HepG2 (cell line): Measurements from ENCODE around the gene ATAD2B. TPM values are rescaled to one million over a fixed set of nuclear protein-coding genes. Genes with fewer than 3 reads are reported as not detected.
A peak's percentile ranks its signal among the peaks of the same experiment; 100 is the strongest.
"Not testable (repeated sequence)": the region's sequence is repeated elsewhere in the genome, so short reads cannot be mapped to it uniquely, and the experiment has no call there.

Experiments
- ATAC-seq: fragments of 200-7000 bp; cut with Tn5 transposase; 3 replicates; pipeline ENCODE4 v1.9.1; 2020; ENCODE audit warnings: mild to moderate bottlenecking, moderate library complexity
- BruUV-seq: library from RNA; stranded (reverse); fragments of 400-500 nt; replicated peaks from 2 replicates; lab custom pipeline; 2021; lab: Mats Ljungman, UMichigan
- CTCF ChIA-PET: fragments of 300-600 bp; formaldehyde crosslinking; extraction: SDS; loops from one replicate; lab custom pipeline; 2021; ENCODE audit warnings: low total read pairs, inconsistent platforms, low intra/inter-chr PET ratio; lab: Yijun Ruan, JAX
- POLR2A ChIA-PET: fragments of 350-600 bp; sonication (Branson Sonifier 250); formaldehyde crosslinking; loops from one replicate; lab custom pipeline; 2020; ENCODE audit warnings: antibody characterized with exemption, inconsistent platforms; lab: Yijun Ruan, JAX
- DNase-seq: peaks from one replicate; pipeline ENCODE4 v3.0.0-alpha.2; 2015; ENCODE audit warnings: low spot score
- FAIRE-seq: peaks from 3 replicates; lab custom pipeline; 2011; peaks lifted over from hg19 to GRCh38; lab: Jason Lieb, UNC
- H2AFZ ChIP-seq: one replicate; pipeline ENCODE4 v1.6.1; 2011; ENCODE audit warnings: low read length, inconsistent platforms
- H3K27ac ChIP-seq: fragments of 300-600 bp; 3 replicates; pipeline ENCODE4 v1.8.0; 2011; ENCODE audit warnings: mixed run types, mild to moderate bottlenecking, mixed read lengths, low read length, inconsistent platforms; ENCODE audit not compliant: insufficient read depth; ENCODE audit errors: extremely low read length
- H3K27me3 ChIP-seq, 2 experiments: fragments of 200-600 bp in 1 of 2; 2 replicates in 1 of 2; 3 replicates in 1 of 2; pipeline versions ENCODE4 v1.6.0 to v1.8.0; 2011; ENCODE audit warnings: low read length in 2 of 2, mild to moderate bottlenecking in 2 of 2, moderate library complexity in 2 of 2, inconsistent platforms in 1 of 2; ENCODE audit not compliant: insufficient read depth in 2 of 2, control insufficient read depth in 1 of 2
- H3K36me3 ChIP-seq, 2 experiments: fragments of 200-600 bp in 1 of 2; replicated peaks in 1 of 2; 2 replicates in 1 of 2; 3 replicates in 1 of 2; pipeline versions ENCODE4 v1.5.1 to v1.8.0; 2011; ENCODE audit warnings: low read length in 2 of 2, inconsistent platforms in 1 of 2; ENCODE audit not compliant: insufficient read depth in 2 of 2, control insufficient read depth in 1 of 2
- H3K4me1 ChIP-seq: 2 replicates; pipeline ENCODE4 v1.5.1; 2012; ENCODE audit warnings: low read length, inconsistent platforms; ENCODE audit not compliant: insufficient read depth
- H3K4me2 ChIP-seq: 2 replicates; pipeline ENCODE4 v1.6.0; 2011; ENCODE audit warnings: low read depth, low read length, inconsistent platforms
- H3K4me3 ChIP-seq, 3 experiments: fragments of 200-600 bp in 1 of 3; sonication (generic), shearing (Covaris generic) in 1 of 3; replicated peaks in 1 of 3; 2 replicates each; pipeline ENCODE4 v1.5.1; 2011 to 2016; ENCODE audit warnings: low read length in 3 of 3, inconsistent platforms in 2 of 3, low read depth in 2 of 3, mild to moderate bottlenecking in 2 of 3, control low read depth in 1 of 3, mixed read lengths in 1 of 3; ENCODE audit not compliant: insufficient read depth in 1 of 3
- H3K79me2 ChIP-seq: one replicate; pipeline ENCODE4 v1.6.1; 2011; ENCODE audit warnings: low read length, inconsistent platforms; ENCODE audit not compliant: insufficient read depth
- H3K9ac ChIP-seq: 2 replicates; pipeline ENCODE4 v1.6.0; 2011; ENCODE audit warnings: mild to moderate bottlenecking, low read depth, low read length, inconsistent platforms; ENCODE audit not compliant: insufficient read depth
- H3K9me3 ChIP-seq: 2 replicates; pipeline ENCODE4 v1.5.1; 2012; ENCODE audit warnings: mild to moderate bottlenecking, low read length
- H4K20me1 ChIP-seq: 2 replicates; pipeline ENCODE4 v1.6.0; 2011; ENCODE audit warnings: inconsistent platforms, mild to moderate bottlenecking, low read length, moderate library complexity; ENCODE audit not compliant: insufficient read depth
- CC2D1A ChIP-seq: sonication (generic); formaldehyde crosslinking; IDR thresholded peaks from 2 replicates; pipeline ENCODE4 v1.8.1; 2023; ENCODE audit warnings: mild to moderate bottlenecking, missing genetic modification reagents
- ERF ChIP-seq: IDR thresholded peaks from 2 replicates; pipeline ENCODE4 v1.6.1; 2018; ENCODE audit warnings: missing biosample characterization, missing genetic modification reagents
- ZNF160 ChIP-seq: sonication (generic); formaldehyde crosslinking; IDR thresholded peaks from 2 replicates; pipeline ENCODE4 v1.8.0; 2022; ENCODE audit warnings: mild to moderate bottlenecking, inconsistent platforms, missing genetic modification reagents
- ZNF546 ChIP-seq: sonication (generic); formaldehyde crosslinking; conservative IDR thresholded peaks from 2 replicates; pipeline ENCODE4 v1.8.1; 2023; ENCODE audit warnings: mild to moderate bottlenecking, missing genetic modification reagents
- ZNF652 ChIP-seq: IDR thresholded peaks from 2 replicates; pipeline ENCODE4 v1.6.1; 2016; ENCODE audit warnings: low read depth, borderline replicate concordance
- WGBS: methylation state at CpG from one replicate; pipeline ENCODE4 v1.1.6; 2017; ENCODE audit warnings: low lambda C conversion rate; 5-methylcytosine and 5-hydroxymethylcytosine counted together
- in situ Hi-C: cut with HindIII; loops from 2 replicates; pipeline ENCODE4 v1.10.0; 2017; ENCODE audit warnings: low pct_unique_long_range_greater_than_20kb; ENCODE audit not compliant: extremely low pct_ligation_motif_present
- intact Hi-C: fragments of 100-400 bp; cut with micrococcal nuclease; formaldehyde crosslinking; loops from one replicate; pipeline ENCODE4 v1.10.0; 2022; ENCODE audit not compliant: unreplicated experiment
- polyA plus RNA-seq, 8 experiments: library from polyadenylated mRNA; depleted of rRNA in 3 of 8; stranded (reverse) in 7 of 8; unstranded in 1 of 8; fragments of >200 nt; fragmentation: Illumina TruSeq in 4 of 8; extraction: Trizol in 4 of 8; gene quantifications; 2 replicates each; pipeline versions ENCODE4 v1.2.1 to v1.2.3, GENCODE V29; 2011 to 2016; ENCODE audit warnings: low read depth in 4 of 8, missing spikeins in 1 of 8, mixed read lengths in 1 of 8; ENCODE audit not compliant: insufficient read depth in 1 of 8
- total RNA-seq, 5 experiments: library from RNA; depleted of rRNA; stranded (reverse); fragments of >200 nt; fragmentation: Illumina TruSeq; extraction: Trizol; gene quantifications; 2 replicates each; pipeline ENCODE4 v1.2.3, GENCODE V29; 2016; ENCODE audit warnings: low read depth in 1 of 5
- TF ChIP-seq, protein P1 (sequence below): fragments of 450-650 bp; IDR thresholded peaks from 2 replicates; pipeline ENCODE4 v1.6.1; 2016

ATAD2B gene
- total and polyA plus RNA-seq, 2 of the 13 experiments (the other 11 are each of a cell fraction or from before 2014, with no cell fraction given): 5.3 to 22.2 TPM

- 88% methylated on average over 3 of the region's 3 CpGs for WGBS
- H3K27me3 ChIP-seq, POLR2A ChIA-PET, H3K27ac ChIP-seq, H3K4me3 ChIP-seq, ATAC-seq, FAIRE-seq, H3K4me2 ChIP-seq, H3K4me1 ChIP-seq, H3K36me3 ChIP-seq, H4K20me1 ChIP-seq, intact Hi-C loops, in situ Hi-C loops, H3K79me2 ChIP-seq, H3K9ac ChIP-seq, BruUV-seq, CTCF ChIA-PET, DNase-seq, H2AFZ ChIP-seq: not testable (repeated sequence)
- H3K9me3 ChIP-seq: peaks cover 13% of the 10 kb centered on the region
Observed at GRCh38 chr2:23723029-23723428, 203.9 kb downstream of the ATAD2B start.

DNA sequence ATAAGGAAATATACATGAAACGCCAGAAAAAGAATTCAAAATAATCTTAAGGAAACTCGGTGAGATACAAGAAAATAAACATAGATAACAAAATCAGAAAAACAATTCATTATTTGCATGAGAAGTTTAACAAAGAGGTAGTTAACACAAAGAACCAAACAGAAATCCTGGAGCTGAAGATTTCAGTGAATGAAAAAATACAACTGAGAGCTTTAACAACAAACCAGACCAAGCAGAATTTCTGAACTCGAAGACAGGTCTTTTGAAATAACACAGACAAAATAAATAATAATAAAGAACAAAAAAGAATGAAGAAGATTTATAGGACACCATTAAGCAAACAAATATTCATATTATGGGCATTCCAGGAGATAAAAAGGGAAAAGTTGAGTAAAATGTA, 204.7 kb downstream of the ATAD2B start:
- in situ Hi-C loops (no loop called here), intact Hi-C loops (no loop called here)
- no TSS peak for BruUV-seq
- H3K4me1 ChIP-seq: no peaks in the 10 kb centered on the region
- H3K4me3 ChIP-seq: no peak overlapping the region
- no peak overlapping the region for H3K4me2 ChIP-seq
- H3K27me3 ChIP-seq: no peaks in the 10 kb centered on the region
- H3K9ac ChIP-seq: no peak overlapping the region
- H3K79me2 ChIP-seq: no peaks in the 10 kb centered on the region
- no peak for TF ChIP-seq CC2D1A (CRISPR knock-in tag)
- TF ChIP-seq, protein P1, sequence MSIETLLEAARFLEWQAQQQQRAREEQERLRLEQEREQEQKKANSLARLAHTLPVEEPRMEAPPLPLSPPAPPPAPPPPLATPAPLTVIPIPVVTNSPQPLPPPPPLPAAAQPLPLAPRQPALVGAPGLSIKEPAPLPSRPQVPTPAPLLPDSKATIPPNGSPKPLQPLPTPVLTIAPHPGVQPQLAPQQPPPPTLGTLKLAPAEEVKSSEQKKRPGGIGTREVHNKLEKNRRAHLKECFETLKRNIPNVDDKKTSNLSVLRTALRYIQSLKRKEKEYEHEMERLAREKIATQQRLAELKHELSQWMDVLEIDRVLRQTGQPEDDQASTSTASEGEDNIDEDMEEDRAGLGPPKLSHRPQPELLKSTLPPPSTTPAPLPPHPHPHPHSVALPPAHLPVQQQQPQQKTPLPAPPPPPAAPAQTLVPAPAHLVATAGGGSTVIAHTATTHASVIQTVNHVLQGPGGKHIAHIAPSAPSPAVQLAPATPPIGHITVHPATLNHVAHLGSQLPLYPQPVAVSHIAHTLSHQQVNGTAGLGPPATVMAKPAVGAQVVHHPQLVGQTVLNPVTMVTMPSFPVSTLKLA: no peak
- no peak for TF ChIP-seq ERF (CRISPR knock-in tag)
- no peak for TF ChIP-seq ZNF546
- no peak for TF ChIP-seq ZNF652
- peak; percentile 100 for TF ChIP-seq ZNF160 (CRISPR knock-in tag)
- ChIA-PET POLR2A (no interaction called here), CTCF (no interaction called here)
- H3K9me3 ChIP-seq: peaks cover 13% of the 10 kb centered on the region
- H2AFZ ChIP-seq: no peak overlapping the region
- ATAC-seq (no peak), DNase-seq (no peak), FAIRE-seq (peak; percentile 8)
- WGBS: 96% methylated on average over 3 of the region's 3 CpGs
- H4K20me1 ChIP-seq: no peaks in the 10 kb centered on the region
- no peak overlapping the region for H3K27ac ChIP-seq
- H3K36me3 ChIP-seq: 0 out of 5 replicates have a peak, but pooled peaks cover 0 to 3% of the 10 kb centered on the region in 2 experiments
